ENCODE data around the gene GLOD4. TPM values are rescaled to one million over a fixed set of nuclear protein-coding genes. Genes with fewer than 3 reads are reported as not detected.

GLOD4 gene
- total and polyA plus RNA-seq, 8 donors, result 46.5 to 105 (median 93.2) TPM

GRCh38 chr17:802481-802880 lies 20.4 kb upstream of the GLOD4 start:
- H3K9me3 ChIP-seq, result no peaks in the 10 kb centered on the region
- ATAC-seq (no peak), DNase-seq (no peak)
- H3K27ac ChIP-seq, result no peak overlapping the region
- H3K4me1 ChIP-seq, result no peaks in the 10 kb centered on the region
- no peaks in the 10 kb centered on the region for H3K27me3 ChIP-seq
- intact Hi-C loops (cut with DNase I), result no loop called here
- no peak overlapping the region for H3K4me3 ChIP-seq
- TF ChIP-seq CTCF (IDR thresholded peaks at IDR 0.05), result no peak
- peaks cover 0 to 18% of the 10 kb centered on the region in 2 donors for H3K36me3 ChIP-seq

GRCh38 chr17:801660-802059 lies 19.6 kb upstream of the GLOD4 start:
- intact Hi-C loops (cut with DNase I), result no loop called here
- H3K4me1 ChIP-seq, result no peaks in the 10 kb centered on the region
- no peak for ATAC-seq

GRCh38 chr17:800446-801242 lies 18.6 kb upstream of the GLOD4 start:
- Histone ChIP-seq H3K4me1 (no peaks in the 10 kb centered on the region), H3K9me3 (no peaks in the 10 kb centered on the region), H3K4me3 (no peak overlapping the region), H3K27ac (no peak overlapping the region), H3K36me3 (peaks cover 0 to 18% of the 10 kb centered on the region in 2 donors), H3K27me3 (no peaks in the 10 kb centered on the region)
- no peak for TF ChIP-seq CTCF (IDR thresholded peaks at IDR 0.05)
- intact Hi-C loops (cut with DNase I), result no loop called here
- ATAC-seq (no peak), DNase-seq (no peak)

More at GRCh38 chr17:801660-802059, 19.6 kb upstream of the GLOD4 start:
- no peak for TF ChIP-seq CTCF (IDR thresholded peaks at IDR 0.05)
- Histone ChIP-seq H3K27me3 (no peaks in the 10 kb centered on the region), H3K4me3 (no peak overlapping the region), H3K27ac (no peak overlapping the region), H3K36me3 (peaks cover 0 to 18% of the 10 kb centered on the region in 2 donors), H3K9me3 (no peaks in the 10 kb centered on the region)
- no peak for DNase-seq

- DNase-seq (no peak), ATAC-seq (no peak)
- Histone ChIP-seq H3K27ac (no peak overlapping the region), H3K4me3 (no peak overlapping the region), H3K4me1 (peaks cover 7 to 11% of the 10 kb centered on the region in 2 donors), H3K36me3 (peaks cover 0 to 18% of the 10 kb centered on the region in 2 donors), H3K27me3 (no peaks in the 10 kb centered on the region), H3K9me3 (no peaks in the 10 kb centered on the region)
- intact Hi-C loops (cut with DNase I), result loop anchor here in 1 of 2 donors (5.0 kb wide), 1 partner anchor 178 kb away; the partner anchor contains the start of gene NXN
- no peak for TF ChIP-seq CTCF (IDR thresholded peaks at IDR 0.05)
Measured at GRCh38 chr17:799261-799660, 17.2 kb upstream of the GLOD4 start.

GRCh38 chr17:798246-798645 lies 16.2 kb upstream of the GLOD4 start:
- ATAC-seq, result no peak

More at GRCh38 chr17:798246-798645, 16.2 kb upstream of the GLOD4 start:
- intact Hi-C loops (cut with DNase I), result loop anchor here in 1 of 2 donors (5.0 kb wide), 1 partner anchor 179 kb away; the partner anchor contains the start of gene NXN
- no peaks in the 10 kb centered on the region for H3K9me3 ChIP-seq
- H3K36me3 ChIP-seq, result peaks cover 0 to 16% of the 10 kb centered on the region in 2 donors
- no peaks in the 10 kb centered on the region for H3K27me3 ChIP-seq
- TF ChIP-seq CTCF (IDR thresholded peaks at IDR 0.05), result no peak
- no peak overlapping the region for H3K4me3 ChIP-seq
- H3K4me1 ChIP-seq, result peaks cover 7 to 13% of the 10 kb centered on the region in 2 donors
- no peak for DNase-seq
- no peak overlapping the region for H3K27ac ChIP-seq

Measured in left lung (tissue), 10 donors.